GM18526 (cell line): Measurements from ENCODE around the gene OSBPL10.

Experiments used
- POLR2A ChIP-seq: IDR thresholded peaks from 3 replicates; pipeline ENCODE4 v1.6.1; 2011; ENCODE audit not compliant: insufficient read length; ENCODE audit errors: extremely low read depth

OSBPL10 gene, protein sequence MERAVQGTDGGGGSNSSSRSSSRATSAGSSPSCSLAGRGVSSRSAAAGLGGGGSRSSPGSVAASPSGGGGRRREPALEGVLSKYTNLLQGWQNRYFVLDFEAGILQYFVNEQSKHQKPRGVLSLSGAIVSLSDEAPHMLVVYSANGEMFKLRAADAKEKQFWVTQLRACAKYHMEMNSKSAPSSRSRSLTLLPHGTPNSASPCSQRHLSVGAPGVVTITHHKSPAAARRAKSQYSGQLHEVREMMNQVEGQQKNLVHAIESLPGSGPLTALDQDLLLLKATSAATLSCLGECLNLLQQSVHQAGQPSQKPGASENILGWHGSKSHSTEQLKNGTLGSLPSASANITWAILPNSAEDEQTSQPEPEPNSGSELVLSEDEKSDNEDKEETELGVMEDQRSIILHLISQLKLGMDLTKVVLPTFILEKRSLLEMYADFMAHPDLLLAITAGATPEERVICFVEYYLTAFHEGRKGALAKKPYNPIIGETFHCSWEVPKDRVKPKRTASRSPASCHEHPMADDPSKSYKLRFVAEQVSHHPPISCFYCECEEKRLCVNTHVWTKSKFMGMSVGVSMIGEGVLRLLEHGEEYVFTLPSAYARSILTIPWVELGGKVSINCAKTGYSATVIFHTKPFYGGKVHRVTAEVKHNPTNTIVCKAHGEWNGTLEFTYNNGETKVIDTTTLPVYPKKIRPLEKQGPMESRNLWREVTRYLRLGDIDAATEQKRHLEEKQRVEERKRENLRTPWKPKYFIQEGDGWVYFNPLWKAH

DNA sequence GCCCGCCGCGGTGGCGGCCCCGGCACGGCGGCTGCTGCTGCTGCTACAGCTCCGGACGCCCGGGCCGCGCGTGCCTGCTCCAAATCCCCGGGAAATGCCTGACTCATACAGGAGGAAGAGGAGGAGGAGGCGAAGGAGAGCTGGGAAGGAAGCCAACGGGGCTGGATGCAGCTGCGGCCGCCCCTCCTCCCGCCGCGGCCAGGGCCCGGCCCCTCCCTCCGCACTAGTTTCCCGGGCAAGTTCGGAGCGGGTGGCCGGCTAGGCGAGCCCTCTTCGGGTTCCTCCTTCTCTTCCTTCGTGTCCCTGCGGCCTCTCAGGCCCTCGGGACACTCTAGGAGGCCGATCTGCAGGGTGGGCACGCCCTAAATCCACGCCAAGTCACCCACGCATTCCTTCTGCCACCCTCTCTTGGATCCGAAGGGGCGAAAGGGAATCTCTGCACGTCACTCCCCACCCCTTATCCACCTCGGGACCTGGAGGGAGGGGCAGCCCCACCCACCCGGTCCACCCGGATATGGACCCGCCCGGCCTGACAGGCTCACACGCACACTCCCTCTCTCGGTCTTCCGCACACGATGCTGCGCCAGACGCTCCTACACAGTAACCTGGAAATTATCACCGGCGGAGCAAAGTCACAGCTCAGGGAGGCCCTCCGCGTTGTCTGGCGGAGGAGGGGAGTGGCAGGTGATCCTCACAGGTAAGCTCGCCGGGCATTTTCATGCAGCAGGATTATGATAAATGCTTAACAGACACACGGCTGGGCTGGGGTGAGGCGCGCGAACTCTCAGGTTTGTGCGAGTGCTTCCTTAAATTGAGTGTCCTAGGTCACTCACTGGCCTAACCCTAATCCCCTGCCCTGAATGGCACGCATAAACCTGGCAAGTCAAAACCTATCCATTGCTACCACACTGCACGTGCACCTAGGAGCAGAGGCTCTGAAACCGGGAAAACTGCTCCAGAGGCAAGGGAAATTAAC, at the start of gene OSBPL10, which contains the start of gene ZNF860:
TSS of gene OSBPL10 (minus strand) at position 57 of the 976 bp plus-strand sequence. CDS start 83 bp downstream, outside the sequence.
TSS of gene ZNF860 (plus strand) at position 545 of the 976 bp plus-strand sequence. CDS start 7,330 bp downstream, outside the sequence.
- no peak for TF ChIP-seq POLR2A

- TF ChIP-seq POLR2A: no peak
These were observed 45.5 kb upstream of the OSBPL10 start for GRCh38 chr3:32026593-32026992.

- no peak for TF ChIP-seq POLR2A
These were observed 41.9 kb upstream of the OSBPL10 start for GRCh38 chr3:32022947-32023346.

- TF ChIP-seq POLR2A: no peak
These were observed 40.7 kb upstream of the OSBPL10 start for GRCh38 chr3:32021748-32022147.

GRCh38 chr3:32021155-32021554, 40.1 kb upstream of the OSBPL10 start:
- TF ChIP-seq POLR2A: no peak

- TF ChIP-seq POLR2A: no peak
These were observed 37.9 kb upstream of the OSBPL10 start for GRCh38 chr3:32018757-32019564.

GRCh38 chr3:32017286-32017685, 36.2 kb upstream of the OSBPL10 start:
- no peak for TF ChIP-seq POLR2A

GRCh38 chr3:32009957-32010356, 28.9 kb upstream of the OSBPL10 start:
- no peak for TF ChIP-seq POLR2A

- TF ChIP-seq POLR2A: no peak
These were observed 28.0 kb upstream of the OSBPL10 start for GRCh38 chr3:32009101-32009500.

GRCh38 chr3:32004113-32004765, 23.2 kb upstream of the OSBPL10 start:
- TF ChIP-seq POLR2A: no peak

GRCh38 chr3:32003380-32003779, 22.3 kb upstream of the OSBPL10 start:
- no peak for TF ChIP-seq POLR2A

DNA sequence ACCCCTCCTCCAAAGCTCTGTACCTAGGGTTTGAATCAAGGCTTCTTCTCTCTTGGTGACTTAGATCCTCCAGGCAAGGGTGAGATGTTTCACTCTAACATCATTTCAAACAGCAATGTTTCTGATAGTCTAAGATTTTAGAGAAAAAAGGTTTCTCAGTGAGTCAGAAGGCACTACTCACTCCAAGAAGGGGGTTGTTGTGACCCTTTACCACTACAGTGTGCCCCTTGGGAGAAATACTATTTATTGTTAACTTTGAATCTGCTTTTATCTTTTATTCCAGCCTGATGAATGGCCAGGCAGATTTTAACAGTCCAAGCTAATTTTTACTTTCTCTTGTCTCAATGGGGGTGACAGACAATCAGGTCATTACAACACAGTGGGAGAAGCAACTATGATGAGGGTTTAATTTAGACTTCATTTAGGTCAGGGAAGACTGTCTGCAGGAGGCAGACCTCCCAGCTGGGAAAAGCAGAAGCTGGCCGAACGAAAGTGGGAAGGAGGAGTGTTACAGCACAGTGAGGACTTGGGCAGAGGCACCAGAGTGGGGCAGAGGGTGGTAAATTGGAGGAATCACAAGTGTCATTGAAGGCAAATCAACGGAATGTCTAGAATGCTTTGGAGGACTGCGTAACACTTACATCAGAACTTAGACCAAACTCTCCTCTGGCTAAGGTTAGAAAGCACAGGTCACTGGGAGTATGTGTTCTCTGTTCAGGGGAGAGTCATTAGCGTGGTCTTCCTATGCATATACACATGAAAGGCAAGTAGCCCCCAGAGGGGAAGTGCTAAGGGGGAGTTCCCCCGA, 21.7 kb upstream of the OSBPL10 start:
- TF ChIP-seq POLR2A: no peak

- no peak for TF ChIP-seq POLR2A
These were observed 19.8 kb upstream of the OSBPL10 start for GRCh38 chr3:32000877-32001276.
